A172 (cell line): Measurements from ENCODE around the gene JUNB. TPM values are rescaled to one million over a fixed set of nuclear protein-coding genes. Genes with fewer than 3 reads are reported as not detected.

Source experiments
- DNase-seq: peaks from one replicate; pipeline ENCODE4 v3.0.0-alpha.2; 2015; ENCODE audit warnings: low spot score
- total RNA-seq: library from RNA; depleted of rRNA; stranded (reverse); fragments of >200 nt; shearing (Covaris generic); gene quantifications from 2 replicates; pipeline ENCODE4 v1.2.3, GENCODE V29; 2014; rRNA removed

The JUNB gene
- total RNA-seq, result 79.1 and 85.7 TPM in 2 replicates

- peak; percentile 90 for DNase-seq
These were observed at the start of gene JUNB for GRCh38 chr19:12791345-12792050. Gene JUNB, plus strand, starts transcription at chr19:12791486. Its CDS starts 286 bp downstream, at chr19:12791772.

- DNase-seq, result peak; percentile 21
These were observed 46.0 kb upstream of the JUNB start for GRCh38 chr19:12745166-12745897.

DNA sequence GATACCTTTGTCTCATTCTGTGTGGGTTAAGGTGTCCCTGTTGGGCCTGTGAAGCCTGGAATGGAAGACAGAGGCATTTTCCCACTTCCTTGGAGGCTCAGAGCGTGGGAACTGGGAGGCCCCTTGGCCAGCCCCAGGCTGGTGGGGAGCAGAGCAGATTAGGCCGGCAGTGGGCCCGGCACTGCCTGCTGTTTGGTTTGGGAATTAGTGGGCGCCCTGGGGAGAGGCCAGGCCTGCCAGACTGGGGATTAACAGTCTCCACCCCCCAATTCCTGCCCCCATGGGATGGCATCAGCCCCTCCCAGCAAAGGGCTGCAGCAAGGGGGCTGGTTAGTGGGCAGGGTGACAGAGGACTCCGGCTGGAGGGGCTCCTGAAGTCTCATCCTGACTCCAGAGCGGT is 42.8 kb upstream of the JUNB start:
- DNase-seq, result no peak

DNA sequence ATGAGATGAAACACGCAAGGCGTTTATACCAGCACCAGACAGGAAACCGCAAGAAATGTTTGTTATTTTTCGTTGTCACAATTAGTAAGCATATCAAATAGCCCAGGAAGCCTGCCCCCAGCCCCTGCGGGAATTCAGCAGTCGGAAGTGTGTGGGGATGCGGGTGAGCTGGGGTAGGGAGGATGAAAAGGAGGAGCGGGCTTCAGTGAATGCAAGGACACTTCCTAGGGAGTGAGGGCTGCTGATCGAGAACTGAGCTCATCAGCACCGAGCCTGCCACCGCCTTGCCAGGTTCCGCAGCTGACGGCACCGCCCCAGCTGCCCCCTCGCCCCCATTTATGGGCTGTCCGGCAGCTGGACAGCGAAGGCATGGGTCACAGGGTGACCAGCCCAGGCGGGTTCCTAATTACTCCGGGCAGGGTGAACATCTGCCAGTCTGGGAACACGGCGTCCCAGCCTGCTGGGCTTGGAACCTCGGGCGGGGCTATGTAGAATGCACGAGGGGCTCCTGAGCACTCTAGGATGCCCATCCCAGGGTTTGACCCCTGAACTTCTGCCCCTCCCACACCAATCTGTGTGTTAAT is 41.3 kb upstream of the JUNB start:
- no peak for DNase-seq

- no peak for DNase-seq
These were observed 40.4 kb upstream of the JUNB start for GRCh38 chr19:12750851-12751250.

DNA sequence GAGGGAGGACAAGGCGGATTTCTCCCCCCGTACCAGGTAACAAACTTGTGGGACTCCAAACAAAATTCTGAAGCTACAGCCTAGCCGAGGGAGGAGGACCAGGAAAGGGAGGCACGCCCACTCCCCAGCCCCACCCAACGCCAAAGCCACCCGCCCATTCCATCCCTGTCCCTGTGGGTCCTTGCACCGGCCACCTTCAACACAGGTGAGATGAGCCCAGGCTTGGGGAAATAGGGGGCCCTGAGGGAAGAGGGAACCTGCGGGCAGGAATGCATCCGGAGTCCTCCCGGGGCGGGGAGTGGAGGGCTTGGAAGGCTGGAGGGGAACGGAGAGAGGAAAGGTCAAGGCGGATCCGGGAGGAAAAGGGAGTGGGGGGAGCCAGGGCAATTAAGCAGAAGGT is 39.7 kb upstream of the JUNB start, which contains the start of gene BEST2:
Gene BEST2 (plus strand): TSS at position 157 of the 400 bp plus-strand sequence. CDS start 802 bp downstream, outside the sequence.
- DNase-seq, result no peak

- DNase-seq, result no peak
These were observed 39.1 kb upstream of the JUNB start for GRCh38 chr19:12752056-12752781.

DNA sequence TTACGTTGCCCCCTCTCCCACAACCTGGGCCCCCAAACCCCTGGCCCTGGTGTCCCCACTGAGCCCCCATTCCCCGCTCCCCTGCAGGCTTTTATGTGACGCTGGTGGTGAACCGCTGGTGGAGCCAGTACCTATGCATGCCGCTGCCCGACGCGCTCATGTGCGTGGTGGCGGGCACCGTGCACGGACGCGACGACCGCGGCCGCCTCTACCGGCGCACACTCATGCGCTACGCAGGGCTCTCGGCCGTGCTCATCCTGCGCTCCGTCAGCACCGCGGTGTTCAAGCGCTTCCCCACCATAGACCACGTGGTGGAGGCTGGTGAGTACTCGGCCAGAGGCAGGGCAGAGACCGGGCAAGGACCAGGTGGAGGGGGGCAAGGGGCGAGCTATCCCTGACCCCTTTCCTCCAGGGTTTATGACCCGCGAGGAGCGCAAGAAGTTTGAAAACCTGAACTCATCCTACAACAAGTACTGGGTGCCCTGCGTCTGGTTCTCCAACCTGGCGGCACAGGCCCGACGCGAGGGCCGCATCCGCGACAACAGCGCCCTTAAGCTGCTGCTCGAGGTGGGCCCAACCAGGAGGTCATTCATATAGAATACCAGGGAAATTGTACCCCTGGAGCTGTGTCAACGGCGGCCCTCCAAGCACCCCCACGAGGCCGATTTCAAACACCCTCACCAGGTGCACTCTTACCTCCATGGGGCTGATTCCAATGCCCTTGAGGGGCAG is 36.7 kb upstream of the JUNB start:
- DNase-seq, result no peak

DNA sequence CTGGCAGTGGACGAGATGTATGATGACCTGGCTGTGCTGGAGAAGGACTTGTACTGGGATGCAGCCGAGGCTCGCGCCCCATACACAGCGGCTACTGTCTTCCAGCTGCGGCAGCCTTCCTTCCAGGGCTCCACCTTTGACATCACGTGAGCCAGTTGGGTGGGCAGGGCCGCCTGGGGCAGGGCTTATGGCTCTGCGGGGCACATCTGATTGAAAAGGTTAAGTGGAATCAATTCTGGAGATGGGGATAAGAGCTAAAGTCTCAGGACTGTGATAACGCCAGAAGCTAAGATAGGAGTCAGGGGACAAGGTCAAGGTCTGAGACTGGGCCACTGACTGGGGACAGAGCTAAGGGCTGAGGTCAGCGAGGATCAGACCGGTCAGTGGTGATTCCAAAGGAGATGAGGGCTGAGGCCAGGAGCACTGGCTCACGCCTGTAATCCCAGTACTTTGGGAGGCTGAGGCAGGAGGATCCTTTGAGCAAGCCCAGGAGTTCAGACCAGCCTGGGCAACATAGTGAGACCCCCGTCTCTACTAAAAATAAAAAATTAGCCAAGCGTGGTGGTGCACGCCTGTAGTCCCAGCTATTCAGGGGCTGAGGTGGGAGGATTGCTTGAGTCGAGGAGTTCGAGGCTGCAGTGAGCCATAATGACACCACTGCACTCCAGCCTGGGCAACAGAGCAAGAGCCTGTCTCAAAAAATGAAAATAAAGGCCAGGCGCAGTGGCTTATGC is 35.0 kb upstream of the JUNB start:
- DNase-seq, result no peak

DNA sequence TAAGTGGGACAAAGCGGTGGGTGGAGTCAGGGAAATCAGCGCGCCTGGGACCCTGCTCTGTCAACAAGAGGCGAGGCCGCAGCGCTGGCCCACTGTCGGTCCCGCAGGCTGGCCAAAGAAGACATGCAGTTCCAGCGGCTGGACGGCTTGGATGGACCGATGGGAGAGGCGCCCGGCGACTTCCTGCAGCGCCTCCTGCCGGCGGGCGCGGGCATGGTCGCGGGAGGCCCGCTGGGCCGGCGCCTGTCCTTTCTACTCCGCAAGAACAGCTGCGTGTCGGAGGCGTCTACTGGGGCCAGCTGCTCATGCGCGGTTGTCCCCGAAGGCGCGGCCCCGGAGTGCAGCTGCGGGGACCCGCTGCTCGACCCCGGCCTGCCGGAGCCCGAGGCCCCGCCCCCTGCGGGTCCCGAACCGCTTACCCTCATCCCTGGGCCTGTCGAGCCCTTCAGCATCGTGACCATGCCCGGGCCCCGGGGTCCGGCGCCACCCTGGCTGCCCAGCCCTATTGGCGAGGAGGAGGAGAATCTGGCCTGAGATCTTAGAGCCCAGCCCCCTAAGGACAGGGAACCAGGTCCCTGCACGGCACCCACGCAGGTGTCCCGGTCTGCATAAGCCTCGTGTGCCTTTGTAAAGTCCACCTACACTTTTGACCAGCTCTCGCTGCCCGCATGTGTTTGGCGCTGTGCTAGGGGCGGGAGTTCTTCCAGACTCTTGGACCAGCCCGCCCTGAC is 33.6 kb upstream of the JUNB start:
- DNase-seq, result no peak

DNA sequence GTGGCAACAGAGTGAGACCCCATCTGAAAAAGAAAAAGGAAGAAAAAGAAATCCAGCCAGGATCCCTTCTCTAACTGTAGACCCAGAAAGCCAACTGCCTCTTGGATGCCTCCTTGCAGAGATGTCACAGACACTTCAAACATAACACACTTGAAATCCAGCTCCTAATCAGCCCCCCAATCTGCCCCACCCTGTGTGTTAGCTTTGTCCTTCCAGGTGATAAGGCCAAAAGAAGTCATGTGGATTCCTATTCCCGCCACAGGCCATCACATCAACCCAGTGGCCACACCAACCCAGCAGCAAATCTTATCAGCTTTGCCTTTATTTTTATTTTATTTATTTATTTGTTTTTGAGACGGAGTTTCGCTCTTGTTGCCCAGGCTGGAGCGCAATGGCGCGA is 31.6 kb upstream of the JUNB start:
- no peak for DNase-seq

- no peak for DNase-seq
These were observed 28.2 kb upstream of the JUNB start for GRCh38 chr19:12763100-12763499.

GRCh38 chr19:12764698-12765097 is 26.6 kb upstream of the JUNB start:
- DNase-seq, result no peak

DNA sequence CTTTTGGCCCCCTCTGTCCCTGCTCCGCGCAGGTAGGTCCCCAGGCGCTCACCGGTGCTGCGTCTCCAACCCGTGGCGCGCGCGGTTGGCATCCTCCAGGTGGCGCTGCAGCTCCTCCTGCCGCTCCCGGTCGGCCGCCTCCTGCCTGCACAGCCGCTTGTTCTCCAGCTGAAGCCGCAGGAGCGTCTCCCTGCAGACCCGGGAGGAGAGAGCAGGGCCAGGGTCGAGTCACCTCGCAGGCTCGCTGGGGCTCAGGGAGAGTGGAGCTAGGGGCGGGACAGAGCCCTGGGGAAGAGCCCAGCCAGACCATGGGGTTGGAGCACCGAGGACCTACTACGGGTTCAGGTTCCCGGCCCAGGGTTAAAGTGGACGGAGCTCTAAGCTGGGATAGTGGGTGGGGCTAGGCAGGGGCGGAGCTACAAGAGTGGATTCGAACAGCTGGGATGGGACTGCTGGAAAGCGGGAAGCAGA is 25.2 kb upstream of the JUNB start:
- peak; percentile 77 for DNase-seq

DNA sequence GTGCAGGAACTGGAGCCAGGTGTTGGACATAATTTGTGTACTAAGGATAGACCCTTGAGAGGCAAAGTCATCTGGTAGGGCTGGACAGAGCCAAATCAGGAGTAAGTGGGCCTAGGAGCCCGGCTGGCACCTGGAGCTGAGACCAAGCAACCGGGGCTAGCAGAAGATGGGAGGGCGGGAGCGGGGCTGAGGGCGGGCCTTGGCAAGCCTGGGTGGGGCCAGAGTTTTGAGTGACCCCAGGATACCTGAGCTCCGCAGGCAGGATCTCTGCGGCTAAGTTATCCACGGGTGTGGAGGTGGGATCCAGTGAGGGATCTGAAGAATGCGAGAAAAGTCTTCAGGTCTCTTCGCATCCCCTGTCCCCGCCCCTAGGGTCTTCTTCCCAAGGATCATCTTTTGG is 24.1 kb upstream of the JUNB start:
- DNase-seq, result no peak

- no peak for DNase-seq
These were observed 23.6 kb upstream of the JUNB start for GRCh38 chr19:12767666-12768065.

DNA sequence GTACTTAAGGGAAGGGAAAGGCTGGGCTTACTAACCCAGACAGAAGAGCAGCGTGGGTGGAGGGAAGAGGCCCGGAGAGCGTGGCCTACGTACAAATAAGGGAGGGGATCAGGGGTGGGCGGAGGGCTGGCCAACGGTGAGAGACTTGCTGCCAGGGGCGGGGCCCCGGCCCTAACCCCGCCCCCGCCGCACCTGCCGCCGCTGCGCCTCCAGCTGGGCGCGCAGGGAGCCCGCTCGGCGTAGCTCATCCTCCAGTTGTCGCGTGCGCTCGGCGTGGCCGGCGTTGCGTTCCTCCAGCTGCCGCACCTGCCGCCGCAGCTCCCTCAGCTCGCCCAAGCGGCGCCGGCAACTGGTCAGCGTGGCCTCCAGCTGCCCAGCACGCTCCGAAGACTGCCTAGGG is 21.6 kb upstream of the JUNB start:
- DNase-seq, result no peak

- no peak for DNase-seq
These were observed 20.4 kb upstream of the JUNB start for GRCh38 chr19:12770922-12771321.

DNA sequence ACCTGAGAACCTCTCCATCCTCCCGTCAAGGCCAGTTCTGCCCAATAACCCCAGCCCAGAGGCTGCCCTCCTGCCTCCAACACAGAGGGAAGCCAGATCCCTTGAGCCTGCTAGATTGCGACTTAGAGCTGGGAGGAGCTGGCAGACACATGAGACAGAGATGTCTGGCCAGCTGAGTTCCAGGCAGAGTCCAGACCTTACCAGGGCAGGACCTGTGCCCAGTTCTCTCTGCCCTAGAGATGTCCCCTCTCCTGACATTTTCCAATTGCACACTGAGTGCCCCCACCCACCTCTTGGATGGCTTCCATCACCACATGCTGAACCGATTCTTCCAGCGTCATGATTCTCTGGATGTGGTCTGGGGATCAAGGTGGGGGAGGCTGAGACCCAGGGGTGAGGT is 19.0 kb upstream of the JUNB start:
- no peak for DNase-seq

- peak; percentile 51 for DNase-seq
These were observed 17.7 kb upstream of the JUNB start for GRCh38 chr19:12773571-12773970.
